Type B pancreatic cell (in vitro differentiated cells): ENCODE results near the gene MRE11. TPM values are rescaled to one million over a fixed set of nuclear protein-coding genes. Genes with fewer than 3 reads are reported as not detected.

Source experiments
- DNase-seq: peaks from one replicate; pipeline ENCODE4 v3.0.0; 2021; ENCODE audit warnings: mixed read lengths; ENCODE audit not compliant: unreplicated experiment; ENCODE audit errors: extremely low spot score
- H3K27ac Mint-ChIP-seq: 2 replicates; pipeline ENCODE4 v1.8.0; 2021; ENCODE audit warnings: mild to moderate bottlenecking, mixed read lengths
- H3K27me3 Mint-ChIP-seq: 2 replicates; pipeline ENCODE4 v1.8.0; 2021; ENCODE audit warnings: mixed read lengths
- H3K36me3 Mint-ChIP-seq: 2 replicates; pipeline ENCODE4 v1.8.0; 2021; ENCODE audit warnings: mixed read lengths
- H3K4me1 Mint-ChIP-seq: one replicate; pipeline ENCODE4 v1.8.0; 2021; ENCODE audit warnings: mixed read lengths; ENCODE audit not compliant: unreplicated experiment
- H3K4me3 Mint-ChIP-seq: 2 replicates; pipeline ENCODE4 v1.8.0; 2021; ENCODE audit warnings: mild to moderate bottlenecking, mixed read lengths
- H3K9me3 Mint-ChIP-seq: 2 replicates; pipeline ENCODE4 v1.8.0; 2021; ENCODE audit warnings: mixed read lengths
- long read RNA-seq: library from polyadenylated mRNA; unstranded; transcript quantifications from one replicate; pipeline ENCODE4 v2.0.0, GENCODE V29; 2020
- total RNA-seq: library from RNA; stranded (reverse); gene quantifications from 2 replicates; pipeline ENCODE4 v1.2.1, GENCODE V29; 2021; ENCODE audit warnings: low replicate concordance
- TF ChIP-seq, protein P1 (sequence below): fragments of 200-600 bp; sonication (generic); conservative IDR thresholded peaks from 2 replicates; pipeline ENCODE4 v1.5.0; 2021; ENCODE audit warnings: antibody characterized with exemption, mild to moderate bottlenecking

The MRE11 gene
- 22.6 and 37.6 TPM in 2 replicates for total RNA-seq
- long read RNA-seq, full-length matches to known transcripts: 23 of 102 reads
- long read RNA-seq, partial matches to known transcripts: 40 of 102 reads
- long read RNA-seq, other reads (novel, unspliced or antisense): 39 of 102 reads

DNA sequence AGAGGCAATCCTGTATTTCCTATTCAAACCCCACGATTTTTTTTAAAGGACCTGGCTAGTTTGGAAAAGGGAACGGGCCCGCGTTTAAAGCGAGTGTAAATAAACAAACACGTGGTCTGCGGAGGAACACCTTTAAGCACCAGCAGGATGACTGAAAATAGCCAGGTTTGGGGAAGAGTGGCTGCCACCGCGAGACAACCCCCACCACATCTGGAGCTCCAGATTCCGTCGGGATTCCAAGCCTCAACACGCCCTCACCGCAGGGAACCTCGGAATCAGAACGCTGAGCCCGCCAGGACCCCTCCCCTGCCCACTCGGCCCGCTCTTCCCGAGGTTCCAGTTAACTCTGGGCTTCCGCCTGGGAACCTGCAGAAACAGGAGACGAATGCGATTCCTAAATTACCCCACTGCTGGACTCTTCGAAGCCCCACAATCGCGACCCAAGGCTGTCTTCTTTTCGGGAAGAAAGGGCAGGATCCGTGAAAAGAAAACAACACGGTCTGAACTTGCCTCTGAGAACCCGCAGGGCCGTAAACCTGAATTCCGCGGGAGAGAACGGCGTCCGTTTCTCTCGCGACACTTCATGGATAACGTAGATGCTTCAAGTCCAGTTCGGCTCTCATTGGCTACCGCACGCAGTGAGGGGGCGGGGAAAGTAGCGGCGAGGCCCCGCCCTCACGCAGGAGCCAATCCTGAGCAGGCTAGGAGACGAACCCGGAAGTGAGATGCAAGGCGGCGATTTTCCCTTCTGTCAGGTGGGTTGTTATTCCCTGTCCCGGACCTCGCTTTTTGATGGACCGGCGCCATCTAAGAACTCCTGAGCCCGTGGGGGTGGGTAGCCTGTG is at the start of gene MRE11, which contains the start of gene ANKRD49:
TSS of gene MRE11 (minus strand) at position 564 of the 845 bp plus-strand sequence. CDS start 1,043 bp downstream, outside the sequence.
TSS of gene ANKRD49 (plus strand) at position 704 of the 845 bp plus-strand sequence. CDS start 2,710 bp downstream, outside the sequence.
- no peaks in the 10 kb centered on the region for H3K9me3 Mint-ChIP-seq
- H3K4me3 Mint-ChIP-seq: peak within 1 kb of the TSS; percentile 97
- H3K27ac Mint-ChIP-seq: peak within 1 kb of the TSS; percentile 96
- peaks cover 14% of the 10 kb centered on the region for H3K36me3 Mint-ChIP-seq
- peaks cover 12% of the 10 kb centered on the region for H3K4me1 Mint-ChIP-seq
- no peaks in the 10 kb centered on the region for H3K27me3 Mint-ChIP-seq
- TF ChIP-seq, protein P1, sequence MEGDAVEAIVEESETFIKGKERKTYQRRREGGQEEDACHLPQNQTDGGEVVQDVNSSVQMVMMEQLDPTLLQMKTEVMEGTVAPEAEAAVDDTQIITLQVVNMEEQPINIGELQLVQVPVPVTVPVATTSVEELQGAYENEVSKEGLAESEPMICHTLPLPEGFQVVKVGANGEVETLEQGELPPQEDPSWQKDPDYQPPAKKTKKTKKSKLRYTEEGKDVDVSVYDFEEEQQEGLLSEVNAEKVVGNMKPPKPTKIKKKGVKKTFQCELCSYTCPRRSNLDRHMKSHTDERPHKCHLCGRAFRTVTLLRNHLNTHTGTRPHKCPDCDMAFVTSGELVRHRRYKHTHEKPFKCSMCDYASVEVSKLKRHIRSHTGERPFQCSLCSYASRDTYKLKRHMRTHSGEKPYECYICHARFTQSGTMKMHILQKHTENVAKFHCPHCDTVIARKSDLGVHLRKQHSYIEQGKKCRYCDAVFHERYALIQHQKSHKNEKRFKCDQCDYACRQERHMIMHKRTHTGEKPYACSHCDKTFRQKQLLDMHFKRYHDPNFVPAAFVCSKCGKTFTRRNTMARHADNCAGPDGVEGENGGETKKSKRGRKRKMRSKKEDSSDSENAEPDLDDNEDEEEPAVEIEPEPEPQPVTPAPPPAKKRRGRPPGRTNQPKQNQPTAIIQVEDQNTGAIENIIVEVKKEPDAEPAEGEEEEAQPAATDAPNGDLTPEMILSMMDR: peak; percentile 22
- peak; percentile 96 for DNase-seq

DNA sequence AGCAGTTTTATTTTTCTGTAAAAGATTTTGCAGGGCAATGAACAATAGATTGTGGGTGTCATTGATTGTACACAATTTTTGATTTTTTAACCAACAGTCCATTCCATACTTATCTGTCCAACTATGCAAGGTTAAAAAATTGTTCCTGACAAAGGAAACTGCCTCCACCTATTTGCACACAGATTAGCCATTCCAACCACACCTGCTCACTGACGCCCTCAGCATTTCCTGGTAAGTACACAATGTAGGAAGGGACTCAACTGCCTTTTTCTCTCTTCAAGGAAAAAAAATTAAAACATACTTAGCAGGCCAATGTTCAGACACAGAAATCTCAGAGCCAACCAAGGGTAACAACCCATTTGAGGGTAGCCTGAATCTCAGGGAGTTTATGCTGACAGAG is 45.8 kb upstream of the MRE11 start:
- H3K36me3 Mint-ChIP-seq: no peaks in the 10 kb centered on the region
- peaks cover 10% of the 10 kb centered on the region for H3K4me1 Mint-ChIP-seq
- H3K27ac Mint-ChIP-seq: peak overlapping the region; percentile 81
- peaks cover 11% of the 10 kb centered on the region for H3K9me3 Mint-ChIP-seq
- TF ChIP-seq, protein P1: no peak
- peak overlapping the region; percentile 30 for H3K4me3 Mint-ChIP-seq
- peaks cover 5% of the 10 kb centered on the region for H3K27me3 Mint-ChIP-seq
- DNase-seq: no peak

DNA sequence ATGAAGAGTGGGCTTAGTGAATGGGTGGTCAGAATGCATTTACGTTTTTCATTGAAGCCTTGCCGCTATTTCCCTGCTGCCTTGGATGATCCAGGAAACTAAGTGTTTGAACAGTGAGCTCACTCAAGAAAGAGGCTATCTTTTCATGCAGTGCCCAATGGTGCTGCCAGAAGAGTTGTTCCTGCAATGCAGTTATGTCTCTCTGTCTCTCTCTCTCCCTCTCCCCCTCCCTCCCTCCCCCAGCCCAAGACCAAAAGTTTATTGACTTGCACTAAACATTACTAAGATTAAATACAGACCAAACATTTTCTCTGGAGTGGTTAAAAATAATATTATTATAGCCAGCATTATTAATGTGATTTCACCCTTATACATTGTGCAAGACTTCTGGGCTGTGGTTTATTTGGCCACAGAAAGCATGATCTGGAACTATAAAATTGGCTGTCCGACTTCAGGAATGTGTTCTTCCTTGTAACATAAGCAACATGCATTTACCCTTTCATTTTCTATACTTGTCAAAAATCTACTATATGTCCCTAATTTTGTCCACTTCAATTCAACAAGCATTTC is 43.5 kb upstream of the MRE11 start:
- Mint-ChIP-seq H3K9me3 (peaks cover 5% of the 10 kb centered on the region), H3K36me3 (no peaks in the 10 kb centered on the region), H3K27ac (peak overlapping the region; percentile 42), H3K27me3 (no peaks in the 10 kb centered on the region), H3K4me1 (no peaks in the 10 kb centered on the region), H3K4me3 (peak overlapping the region; percentile 29)
- TF ChIP-seq, protein P1: no peak
- DNase-seq: no peak

DNA sequence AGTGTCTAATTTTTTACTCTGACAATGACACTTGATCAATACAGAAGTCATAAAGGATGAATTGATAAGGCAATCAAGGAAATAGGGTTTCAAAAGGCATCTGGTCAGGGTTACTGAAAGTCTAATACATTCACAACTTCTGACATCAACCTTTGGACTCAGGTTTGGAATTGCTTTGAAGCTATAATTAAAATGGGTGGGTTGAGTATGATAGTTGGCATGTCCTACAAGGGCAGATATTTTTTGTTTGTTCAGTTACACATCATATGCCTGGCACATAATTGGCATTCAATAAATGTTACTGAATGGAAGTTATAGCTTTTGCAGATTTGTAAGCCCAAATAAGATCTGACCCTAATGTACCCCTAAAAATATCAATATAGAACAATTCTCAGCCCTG is 42.7 kb upstream of the MRE11 start:
- H3K4me3 Mint-ChIP-seq: no peak overlapping the region
- H3K27ac Mint-ChIP-seq: no peak overlapping the region
- H3K27me3 Mint-ChIP-seq: no peaks in the 10 kb centered on the region
- no peaks in the 10 kb centered on the region for H3K4me1 Mint-ChIP-seq
- peaks cover 5% of the 10 kb centered on the region for H3K9me3 Mint-ChIP-seq
- H3K36me3 Mint-ChIP-seq: no peaks in the 10 kb centered on the region
- DNase-seq: no peak
- TF ChIP-seq, protein P1: no peak

DNA sequence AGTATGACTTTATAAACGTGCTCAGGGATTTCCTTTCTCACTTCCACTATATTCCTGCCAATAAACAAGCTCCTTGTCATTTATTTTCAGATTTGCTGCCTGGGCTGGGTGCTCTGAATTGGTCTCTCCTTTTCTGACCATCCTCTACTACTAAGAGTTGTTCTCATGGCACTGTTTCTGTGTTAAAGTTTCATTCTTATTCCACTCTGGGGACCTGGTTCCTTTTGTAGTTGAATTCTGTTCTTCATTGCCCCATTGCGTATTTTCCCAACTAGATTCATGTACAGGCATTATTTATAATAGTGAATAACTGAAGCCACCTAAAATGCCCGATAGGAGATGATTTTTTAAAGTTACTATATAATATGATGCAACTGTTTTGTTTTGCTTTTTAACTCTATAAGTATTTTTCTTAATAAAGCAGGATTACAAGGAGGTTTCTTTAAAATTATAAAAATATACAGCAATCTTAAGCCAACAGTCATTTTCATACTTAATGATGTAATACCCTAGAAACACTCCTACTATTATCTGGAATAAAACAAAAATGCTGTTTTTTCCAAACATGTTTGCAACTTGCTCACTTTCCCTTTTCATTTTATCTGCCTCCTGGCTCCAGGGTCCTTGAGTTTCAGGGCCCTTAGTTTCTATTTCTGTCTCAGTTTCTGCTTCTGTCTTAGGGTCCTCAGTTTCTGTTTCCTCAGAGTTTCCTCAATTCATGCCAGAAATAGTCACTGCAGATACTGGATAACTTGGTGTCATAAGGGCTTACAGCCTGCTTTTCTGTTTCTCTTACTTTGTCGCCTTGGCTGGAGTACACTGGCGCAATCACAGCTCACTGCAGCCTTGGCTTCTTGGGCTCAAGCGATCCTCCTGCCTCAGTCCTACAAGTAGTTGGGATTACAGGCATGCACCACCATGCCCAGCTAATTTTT is 40.3 kb upstream of the MRE11 start:
- Mint-ChIP-seq H3K36me3 (no peaks in the 10 kb centered on the region), H3K9me3 (peaks cover 5% of the 10 kb centered on the region), H3K27ac (no peak overlapping the region), H3K4me1 (no peaks in the 10 kb centered on the region), H3K4me3 (no peak overlapping the region), H3K27me3 (no peaks in the 10 kb centered on the region)
- DNase-seq: no peak
- TF ChIP-seq, protein P1: no peak
